ENCODE measurements around the gene XPNPEP2.

The XPNPEP2 gene

DNA sequence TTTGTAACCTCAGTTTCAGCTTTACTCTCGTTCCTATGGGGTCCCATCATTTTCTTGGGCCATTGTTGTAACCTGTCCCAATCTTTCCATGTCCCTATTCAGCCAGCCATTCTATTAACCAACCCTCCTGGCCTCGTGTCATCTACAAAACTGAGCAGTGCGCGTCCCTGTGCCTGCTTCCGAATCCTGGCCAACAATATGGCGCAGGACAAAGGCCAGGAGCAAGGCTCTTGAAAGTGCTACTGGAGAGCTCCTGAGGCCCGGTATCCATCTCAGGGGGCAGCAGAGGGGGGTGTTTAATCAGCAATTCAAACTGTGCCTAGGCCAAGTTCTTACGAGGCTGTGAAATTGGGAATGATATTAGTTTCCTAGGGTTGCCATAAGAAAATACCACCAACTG is 42.8 kb upstream of the XPNPEP2 start:
- TF ChIP-seq, protein P1, sequence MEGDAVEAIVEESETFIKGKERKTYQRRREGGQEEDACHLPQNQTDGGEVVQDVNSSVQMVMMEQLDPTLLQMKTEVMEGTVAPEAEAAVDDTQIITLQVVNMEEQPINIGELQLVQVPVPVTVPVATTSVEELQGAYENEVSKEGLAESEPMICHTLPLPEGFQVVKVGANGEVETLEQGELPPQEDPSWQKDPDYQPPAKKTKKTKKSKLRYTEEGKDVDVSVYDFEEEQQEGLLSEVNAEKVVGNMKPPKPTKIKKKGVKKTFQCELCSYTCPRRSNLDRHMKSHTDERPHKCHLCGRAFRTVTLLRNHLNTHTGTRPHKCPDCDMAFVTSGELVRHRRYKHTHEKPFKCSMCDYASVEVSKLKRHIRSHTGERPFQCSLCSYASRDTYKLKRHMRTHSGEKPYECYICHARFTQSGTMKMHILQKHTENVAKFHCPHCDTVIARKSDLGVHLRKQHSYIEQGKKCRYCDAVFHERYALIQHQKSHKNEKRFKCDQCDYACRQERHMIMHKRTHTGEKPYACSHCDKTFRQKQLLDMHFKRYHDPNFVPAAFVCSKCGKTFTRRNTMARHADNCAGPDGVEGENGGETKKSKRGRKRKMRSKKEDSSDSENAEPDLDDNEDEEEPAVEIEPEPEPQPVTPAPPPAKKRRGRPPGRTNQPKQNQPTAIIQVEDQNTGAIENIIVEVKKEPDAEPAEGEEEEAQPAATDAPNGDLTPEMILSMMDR (IDR thresholded peaks at IDR 0.05; ENCODE audit: insufficient read depth, low read depth, low read length, missing control alignments) = no peak
- DNase-seq (ENCODE audit: low read depth) = no peak
- H3K4me3 ChIP-seq (ENCODE audit: low read length) = no peak overlapping the region

DNA sequence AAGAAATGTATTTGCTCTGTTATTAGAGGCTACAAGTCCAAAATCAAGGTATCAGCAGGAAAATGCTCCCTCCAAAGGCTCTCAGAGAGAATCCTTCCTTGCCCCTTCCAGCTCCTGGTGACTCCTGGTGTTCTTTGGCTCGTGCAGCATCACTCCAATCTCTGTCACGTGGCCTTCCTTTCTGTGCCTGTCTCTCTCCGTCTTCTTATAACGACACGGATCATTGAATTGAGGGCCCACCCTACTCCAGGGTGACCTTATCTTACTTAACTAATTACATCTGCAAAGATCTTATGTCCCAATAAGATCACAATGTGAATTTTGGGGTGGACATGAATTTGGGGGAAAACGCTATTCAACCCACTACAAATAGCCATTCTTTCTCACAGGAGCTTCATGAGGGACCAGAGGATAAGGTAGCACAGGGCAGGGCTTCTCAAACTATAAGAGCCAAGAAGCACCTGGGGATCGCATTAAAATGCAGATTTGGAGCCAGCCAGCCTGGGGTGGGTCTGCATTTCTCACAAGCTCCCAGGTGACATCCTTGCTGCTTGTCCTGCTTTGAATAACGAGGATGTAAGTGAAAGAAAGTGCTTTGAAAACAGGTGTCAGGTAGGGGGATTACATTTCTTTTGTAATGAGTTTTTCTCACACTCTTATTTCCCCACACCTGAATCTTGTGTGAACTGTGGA is 42.2 kb upstream of the XPNPEP2 start:
- TF ChIP-seq, protein P1 (IDR thresholded peaks at IDR 0.05; ENCODE audit: insufficient read depth, low read depth, low read length, missing control alignments) = no peak

DNA sequence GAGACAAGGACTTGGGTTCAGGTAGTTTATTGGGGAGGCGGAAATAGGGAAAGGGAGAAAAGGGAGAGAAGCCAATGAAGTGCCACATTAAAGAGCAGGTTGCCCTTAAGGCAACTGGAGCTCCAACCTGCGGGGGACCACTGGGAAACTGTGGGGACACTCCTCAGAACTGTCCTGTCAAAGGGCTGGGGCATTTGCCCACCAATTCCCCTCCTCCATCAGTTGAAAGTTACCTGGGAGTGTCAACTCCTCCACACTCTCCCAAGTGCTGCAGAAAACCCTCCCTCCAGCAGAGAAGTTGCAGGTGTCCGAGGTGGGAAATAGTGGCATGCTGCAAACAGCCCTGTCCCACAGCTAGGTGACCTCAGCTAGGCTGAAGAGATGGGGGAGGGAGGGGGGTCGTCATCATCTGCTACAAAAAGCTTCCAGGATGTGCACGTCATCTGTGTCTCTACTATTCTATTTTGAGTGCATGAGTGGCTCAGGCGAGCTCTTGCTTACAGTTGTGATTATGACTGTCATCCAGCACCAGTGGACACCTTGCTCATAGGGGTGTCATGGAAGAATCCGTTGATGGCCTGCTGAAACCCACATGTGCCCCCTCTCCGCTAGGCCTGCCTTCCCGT is 41.5 kb upstream of the XPNPEP2 start:
- no peak overlapping the region for H3K4me3 ChIP-seq (ENCODE audit: low read length)
- TF ChIP-seq, protein P1 (IDR thresholded peaks at IDR 0.05; ENCODE audit: insufficient read depth, low read depth, low read length, missing control alignments) = no peak
- DNase-seq (ENCODE audit: low read depth) = no peak

More for the DNA sequence above, 42.2 kb upstream of the XPNPEP2 start:
- DNase-seq (ENCODE audit: low read depth) = no peak
- no peak overlapping the region for H3K4me3 ChIP-seq (ENCODE audit: low read length)

DNA sequence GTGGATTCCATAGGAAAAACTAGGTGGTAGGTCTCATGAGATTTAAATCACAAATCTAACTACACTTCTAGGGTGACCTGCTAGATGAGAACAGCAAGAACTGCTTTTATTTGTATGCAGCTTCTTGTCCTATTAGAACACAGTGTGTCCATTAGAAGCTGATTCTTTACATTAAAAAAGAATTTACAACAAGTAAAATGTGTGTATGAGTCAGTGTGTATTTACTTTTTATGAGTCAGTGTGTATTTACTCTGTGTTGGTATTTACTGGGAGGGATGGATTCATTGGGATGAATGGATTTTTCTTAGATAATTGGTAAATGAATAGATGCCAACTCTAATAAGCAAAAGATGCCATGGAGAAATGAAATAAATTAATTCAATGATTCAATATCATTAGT is 40.6 kb upstream of the XPNPEP2 start:
- DNase-seq (ENCODE audit: low read depth) = peak; percentile 39
- H3K4me3 ChIP-seq (ENCODE audit: low read length) = no peak overlapping the region
- TF ChIP-seq, protein P1 (IDR thresholded peaks at IDR 0.05; ENCODE audit: insufficient read depth, low read depth, low read length, missing control alignments) = no peak

DNA sequence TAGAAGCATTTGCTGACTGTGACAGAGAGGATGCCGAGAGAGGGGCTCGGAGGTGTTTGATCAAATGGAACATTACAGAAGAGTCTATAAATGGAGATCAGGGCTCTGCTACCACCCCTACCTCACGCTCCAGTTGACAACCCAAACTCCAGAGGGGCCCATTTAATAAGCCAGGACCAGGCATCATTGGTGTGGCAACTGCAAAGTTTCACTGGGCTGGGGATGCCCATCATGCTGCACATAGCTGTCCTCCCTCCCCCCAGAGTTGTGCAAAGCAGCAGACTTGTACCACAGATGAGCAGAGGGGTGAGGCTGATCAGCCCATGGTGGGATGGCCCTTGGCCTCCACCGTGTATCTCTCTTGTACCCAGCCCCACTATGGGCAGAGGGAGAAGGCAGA is 38.2 kb upstream of the XPNPEP2 start:
- TF ChIP-seq, protein P1 (IDR thresholded peaks at IDR 0.05; ENCODE audit: insufficient read depth, low read depth, low read length, missing control alignments) = no peak
- DNase-seq (ENCODE audit: low read depth) = no peak
- no peak overlapping the region for H3K4me3 ChIP-seq (ENCODE audit: low read length)

DNA sequence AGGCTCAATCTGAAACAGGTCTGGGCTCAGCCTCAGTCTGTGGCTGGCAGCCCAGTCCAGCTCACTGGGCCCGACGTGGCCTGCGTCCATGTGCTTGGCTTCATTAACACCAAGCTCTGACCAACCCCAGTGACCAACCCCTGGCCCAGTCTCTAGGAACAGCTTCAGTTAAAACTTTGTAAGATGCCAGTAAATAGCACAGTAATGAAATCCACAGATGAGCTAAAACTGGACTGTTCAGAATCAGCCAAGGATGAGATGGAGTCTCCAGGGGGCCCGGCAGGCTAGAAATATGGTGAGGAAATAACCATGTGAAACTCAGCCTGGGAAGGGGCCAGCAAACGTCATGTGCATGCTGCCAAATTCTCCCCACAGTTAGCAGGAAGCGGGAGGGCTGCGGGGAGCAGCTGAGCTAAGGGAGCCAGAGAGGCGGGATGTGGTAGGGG is 37.1 kb upstream of the XPNPEP2 start:
- H3K4me3 ChIP-seq (ENCODE audit: low read length) = no peak overlapping the region
- TF ChIP-seq, protein P1 (IDR thresholded peaks at IDR 0.05; ENCODE audit: insufficient read depth, low read depth, low read length, missing control alignments) = no peak
- DNase-seq (ENCODE audit: low read depth) = no peak

Measured in epithelial cell of esophagus (primary cell).